Measurements from ENCODE around the gene RAN. TPM values are rescaled to one million over a fixed set of nuclear protein-coding genes. Genes with fewer than 3 reads are reported as not detected.

The RAN gene
- total and polyA plus RNA-seq, 8 donors, result 52.4 to 352 (median 198) TPM

DNA sequence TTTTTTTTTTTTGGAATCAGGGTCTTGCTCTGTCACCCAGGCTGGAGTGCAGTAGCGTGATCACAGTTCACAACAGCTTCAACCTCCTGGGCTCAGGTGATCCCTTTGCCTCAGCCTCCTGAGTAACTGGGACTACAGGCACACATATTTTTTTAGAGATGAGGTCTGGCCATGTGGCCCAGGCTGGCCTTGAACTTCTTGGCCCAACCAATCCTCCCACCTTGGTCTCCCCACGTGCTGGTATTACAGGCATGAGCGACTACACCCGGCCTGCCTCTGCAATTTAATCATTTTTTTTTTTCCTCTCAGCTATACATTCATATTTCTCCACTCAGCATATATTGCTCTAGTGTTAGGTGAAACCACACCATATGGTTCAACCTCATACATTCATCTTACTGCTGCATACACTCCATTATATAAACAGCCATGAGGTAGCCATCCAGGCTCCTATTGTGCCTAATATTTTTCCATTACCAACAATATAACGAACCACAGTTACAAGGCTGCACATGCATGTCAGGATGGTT, 39.9 kb upstream of the RAN start:
- no peak for TF ChIP-seq POLR2A (IDR thresholded peaks at IDR 0.05)
- no peak for TF ChIP-seq POLR2AphosphoS5 (IDR thresholded peaks at IDR 0.05)
- TF ChIP-seq EP300 (IDR thresholded peaks at IDR 0.05), result no peak
- no peak for TF ChIP-seq CTCF (IDR thresholded peaks at IDR 0.05)
- Histone ChIP-seq H3K4me3 (no peak overlapping the region), H3K4me1 (peaks cover 0 to 58% (median 30%) of the 10 kb centered on the region in 4 donors), H3K27ac (no peak overlapping the region), H3K27me3 (no peaks in the 10 kb centered on the region), H3K9me3 (no peaks in the 10 kb centered on the region), H3K36me3 (no peaks in the 10 kb centered on the region)
- intact Hi-C loops (cut with DNase I; ENCODE audit: low total_unique reads), result no loop called here
- DNase-seq, result no peak
- 81 to 93% (median 91%) methylated on average over 5 of the region's 5 CpGs for WGBS, 5 donors

DNA sequence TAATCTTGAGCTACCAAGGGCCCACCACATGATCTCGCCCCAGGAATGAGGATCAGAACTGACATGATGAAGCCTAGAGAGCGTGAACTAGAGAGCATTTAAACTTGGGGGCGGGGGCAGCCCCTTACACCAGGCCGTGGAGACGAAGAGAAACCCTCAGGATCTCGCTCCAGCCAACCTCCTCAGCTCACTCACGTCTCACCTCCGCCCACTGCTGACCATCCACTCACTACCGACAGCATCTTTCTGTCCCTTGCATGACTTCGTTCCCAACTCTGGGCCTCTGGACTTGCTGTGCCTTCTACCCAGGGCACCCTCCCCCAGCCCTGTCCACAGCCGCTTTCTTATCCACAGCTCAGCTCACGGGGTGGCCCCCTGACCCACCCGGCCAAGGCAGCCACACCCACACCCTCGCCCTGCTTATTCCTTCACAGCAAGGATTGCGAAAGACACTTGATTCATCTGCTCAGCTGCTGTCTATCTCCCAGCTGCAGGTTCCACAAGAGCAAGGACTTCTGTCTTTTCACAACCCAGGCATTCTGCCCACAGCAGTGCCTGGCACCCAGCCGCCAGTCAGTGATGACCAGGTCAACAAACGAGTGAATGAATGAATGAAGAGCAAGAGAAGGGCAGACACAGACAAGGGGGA, 39.2 kb upstream of the RAN start:
- intact Hi-C loops (cut with DNase I; ENCODE audit: low total_unique reads), result no loop called here
- Histone ChIP-seq H3K27ac (no peak overlapping the region), H3K36me3 (no peaks in the 10 kb centered on the region), H3K27me3 (no peaks in the 10 kb centered on the region), H3K9me3 (no peaks in the 10 kb centered on the region), H3K4me1 (peaks cover 1 to 59% (median 28%) of the 10 kb centered on the region in 4 donors), H3K4me3 (no peak overlapping the region)
- WGBS, 5 donors, result 69 to 75% (median 75%) methylated on average over 17 of the region's 17 CpGs
- DNase-seq, result peak in 1 of 2 donors; percentile 38
- no peak for TF ChIP-seq POLR2A (IDR thresholded peaks at IDR 0.05)
- no peak for TF ChIP-seq CTCF (IDR thresholded peaks at IDR 0.05)
- TF ChIP-seq EP300 (IDR thresholded peaks at IDR 0.05), result no peak
- no peak for TF ChIP-seq POLR2AphosphoS5 (IDR thresholded peaks at IDR 0.05)

- DNase-seq, result no peak
- Histone ChIP-seq H3K36me3 (no peaks in the 10 kb centered on the region), H3K27me3 (no peaks in the 10 kb centered on the region), H3K27ac (no peak overlapping the region), H3K9me3 (no peaks in the 10 kb centered on the region), H3K4me3 (no peak overlapping the region), H3K4me1 (peaks cover 14 to 59% (median 40%) of the 10 kb centered on the region in 4 donors)
- intact Hi-C loops (cut with DNase I; ENCODE audit: low total_unique reads), result no loop called here
- 70 to 83% (median 82%) methylated on average over 11 of the region's 11 CpGs for WGBS, 5 donors
- TF ChIP-seq EP300 (IDR thresholded peaks at IDR 0.05) (no peak), CTCF (IDR thresholded peaks at IDR 0.05) (no peak), POLR2AphosphoS5 (IDR thresholded peaks at IDR 0.05) (no peak), POLR2A (IDR thresholded peaks at IDR 0.05) (no peak)
Measured at GRCh38 chr12:130835011-130835410, 36.9 kb upstream of the RAN start.

GRCh38 chr12:130835436-130835835, 36.4 kb upstream of the RAN start:
- 86 to 92% (median 89%) methylated on average over 6 of the region's 6 CpGs for WGBS, 5 donors
- no peaks in the 10 kb centered on the region for H3K36me3 ChIP-seq
- H3K27ac ChIP-seq, result no peak overlapping the region
- DNase-seq, result no peak
- peaks cover 14 to 58% (median 38%) of the 10 kb centered on the region in 4 donors for H3K4me1 ChIP-seq
- intact Hi-C loops (cut with DNase I; ENCODE audit: low total_unique reads), result no loop called here
- no peak for TF ChIP-seq CTCF (IDR thresholded peaks at IDR 0.05)
- TF ChIP-seq POLR2AphosphoS5 (IDR thresholded peaks at IDR 0.05), result no peak
- no peak for TF ChIP-seq POLR2A (IDR thresholded peaks at IDR 0.05)
- no peak for TF ChIP-seq EP300 (IDR thresholded peaks at IDR 0.05)
- H3K4me3 ChIP-seq, result no peak overlapping the region
- H3K9me3 ChIP-seq, result no peaks in the 10 kb centered on the region
- H3K27me3 ChIP-seq, result no peaks in the 10 kb centered on the region

Measured in stomach (tissue), 9 donors.